HEK293 (cell line): ENCODE results near the gene STRN.

Experiments used
- CTCF ChIP-seq: fragments of 450-650 bp; formaldehyde crosslinking; IDR thresholded peaks from 2 replicates; pipeline ENCODE4 v1.5.1; 2016; ENCODE audit warnings: missing biosample characterization, missing genetic modification characterization
- ZNF112 ChIP-seq: fragments of 450-650 bp; formaldehyde crosslinking; IDR thresholded peaks from 2 replicates; pipeline ENCODE4 v1.5.0; 2017; ENCODE audit warnings: missing biosample characterization, missing genetic modification characterization
- ZNF324 ChIP-seq: fragments of 450-650 bp; formaldehyde crosslinking; IDR thresholded peaks from 2 replicates; pipeline ENCODE4 v1.5.1; 2016; ENCODE audit warnings: missing biosample characterization, missing genetic modification characterization
- ZNF350 ChIP-seq: fragments of 450-650 bp; formaldehyde crosslinking; IDR thresholded peaks from 2 replicates; pipeline ENCODE4 v1.5.0; 2017; ENCODE audit warnings: missing biosample characterization, mild to moderate bottlenecking, missing genetic modification characterization
- ZNF404 ChIP-seq: fragments of 450-650 bp; formaldehyde crosslinking; IDR thresholded peaks from 2 replicates; pipeline ENCODE4 v1.5.1; 2017; ENCODE audit warnings: missing biosample characterization, missing genetic modification characterization
- ZNF501 ChIP-seq: fragments of 450-650 bp; formaldehyde crosslinking; IDR thresholded peaks from 2 replicates; pipeline ENCODE4 v1.5.1; 2016; ENCODE audit warnings: missing biosample characterization, missing genetic modification characterization
- ZNF544 ChIP-seq: fragments of 450-650 bp; formaldehyde crosslinking; IDR thresholded peaks from 2 replicates; pipeline ENCODE4 v1.5.0; 2017; ENCODE audit warnings: missing biosample characterization, missing genetic modification characterization
- ZNF549 ChIP-seq: fragments of 450-650 bp; IDR thresholded peaks from 2 replicates; pipeline ENCODE4 v1.5.1; 2018; ENCODE audit warnings: missing biosample characterization, missing genetic modification characterization, mild to moderate bottlenecking, inconsistent platforms, moderate library complexity
- ZNF747 ChIP-seq: fragments of 450-650 bp; formaldehyde crosslinking; IDR thresholded peaks from 2 replicates; pipeline ENCODE4 v1.5.1; 2016; ENCODE audit warnings: missing biosample characterization, missing genetic modification characterization
- TF ChIP-seq, protein P1 (sequence below): fragments of 450-650 bp; formaldehyde crosslinking; IDR thresholded peaks from 2 replicates; pipeline ENCODE4 v1.5.1; 2016; ENCODE audit warnings: missing biosample characterization, missing genetic modification characterization

- TF ChIP-seq ZNF350 (no peak), CTCF (tag by site-specific recombination) (no peak), ZNF501 (tag by site-specific recombination) (no peak), ZNF747 (tag by site-specific recombination) (no peak), ZNF324 (tag by site-specific recombination) (no peak), ZNF112 (no peak), ZNF404 (tag by site-specific recombination) (no peak), ZNF549 (tag by site-specific recombination) (no peak), ZNF544 (no peak)
- TF ChIP-seq, protein P1, sequence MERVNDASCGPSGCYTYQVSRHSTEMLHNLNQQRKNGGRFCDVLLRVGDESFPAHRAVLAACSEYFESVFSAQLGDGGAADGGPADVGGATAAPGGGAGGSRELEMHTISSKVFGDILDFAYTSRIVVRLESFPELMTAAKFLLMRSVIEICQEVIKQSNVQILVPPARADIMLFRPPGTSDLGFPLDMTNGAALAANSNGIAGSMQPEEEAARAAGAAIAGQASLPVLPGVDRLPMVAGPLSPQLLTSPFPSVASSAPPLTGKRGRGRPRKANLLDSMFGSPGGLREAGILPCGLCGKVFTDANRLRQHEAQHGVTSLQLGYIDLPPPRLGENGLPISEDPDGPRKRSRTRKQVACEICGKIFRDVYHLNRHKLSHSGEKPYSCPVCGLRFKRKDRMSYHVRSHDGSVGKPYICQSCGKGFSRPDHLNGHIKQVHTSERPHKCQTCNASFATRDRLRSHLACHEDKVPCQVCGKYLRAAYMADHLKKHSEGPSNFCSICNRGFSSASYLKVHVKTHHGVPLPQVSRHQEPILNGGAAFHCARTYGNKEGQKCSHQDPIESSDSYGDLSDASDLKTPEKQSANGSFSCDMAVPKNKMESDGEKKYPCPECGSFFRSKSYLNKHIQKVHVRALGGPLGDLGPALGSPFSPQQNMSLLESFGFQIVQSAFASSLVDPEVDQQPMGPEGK (tag by site-specific recombination), result no peak
Measured at GRCh38 chr2:36805635-36806224, 160.6 kb downstream of the STRN start.
